Stimulated activated naive CD4-positive, alpha-beta T cell treated with Interleukin-2 at 50 U/mL for 16 hours (primary cell): ENCODE data around the gene ZBED1.
"Not testable (repeated sequence)": the region's sequence is repeated elsewhere in the genome, so short reads cannot be mapped to it uniquely, and the experiment has no call there.

ENCODE experiments used
- DNase-seq: peaks from one replicate; lab custom pipeline; 2025; lab: John Stamatoyannopoulos, UW

Gene ZBED1

GRCh38 chrX:2456091-2456490, 44.7 kb downstream of the ZBED1 start:
- DNase-seq = not testable (repeated sequence)

GRCh38 chrX:2454620-2455019, 46.2 kb downstream of the ZBED1 start:
- DNase-seq = not testable (repeated sequence)

- DNase-seq = no peak
These were observed 48.0 kb downstream of the ZBED1 start for GRCh38 chrX:2452799-2453198.

- DNase-seq = no peak
These were observed 48.4 kb downstream of the ZBED1 start for GRCh38 chrX:2452317-2452784.

GRCh38 chrX:2451501-2452316, 49.1 kb downstream of the ZBED1 start:
- no peak for DNase-seq

- DNase-seq = no peak
These were observed 50.1 kb downstream of the ZBED1 start for GRCh38 chrX:2450681-2451080.

GRCh38 chrX:2449135-2449886, 51.5 kb downstream of the ZBED1 start:
- DNase-seq = no peak

- DNase-seq = no peak
These were observed 53.3 kb downstream of the ZBED1 start for GRCh38 chrX:2447484-2447883.

- DNase-seq = no peak
These were observed 54.0 kb downstream of the ZBED1 start for GRCh38 chrX:2446815-2447214.

- no peak for DNase-seq
These were observed 54.8 kb downstream of the ZBED1 start for GRCh38 chrX:2445662-2446623.

GRCh38 chrX:2442694-2443093, 58.1 kb downstream of the ZBED1 start:
- no peak for DNase-seq

- DNase-seq = no peak
These were observed 59.3 kb downstream of the ZBED1 start for GRCh38 chrX:2441466-2441865.

GRCh38 chrX:2439613-2440012, 61.2 kb downstream of the ZBED1 start:
- no peak for DNase-seq
